Activated T-helper 17 cell treated with anti-CD3 and anti-CD28 coated beads, Interleukin-2, amount 50 U/mL, for 72 hours (primary cell): Measurements from ENCODE around the gene AHSG. TPM values are rescaled to one million over a fixed set of nuclear protein-coding genes. Genes with fewer than 3 reads are reported as not detected.

Experiments used
- ATAC-seq: fragments of 150-1000 bp; cut with Tn5 transposase; replicated peaks from 2 replicates; pipeline ENCODE4 v1.10.0; 2021; ENCODE audit warnings: mild to moderate bottlenecking, moderate library complexity
- H3K27ac Mint-ChIP-seq: one replicate; pipeline ENCODE4 v1.8.0; 2022; ENCODE audit warnings: mixed read lengths
- H3K27me3 Mint-ChIP-seq: one replicate; pipeline ENCODE4 v1.8.0; 2022; ENCODE audit warnings: mixed read lengths
- H3K36me3 Mint-ChIP-seq: one replicate; pipeline ENCODE4 v1.8.0; 2022; ENCODE audit warnings: low read depth, mild to moderate bottlenecking, mixed read lengths
- H3K4me1 Mint-ChIP-seq: one replicate; pipeline ENCODE4 v1.8.0; 2022; ENCODE audit warnings: mixed read lengths
- H3K4me3 Mint-ChIP-seq: one replicate; pipeline ENCODE4 v1.8.0; 2022; ENCODE audit warnings: mild to moderate bottlenecking, mixed read lengths
- H3K9me3 Mint-ChIP-seq: one replicate; pipeline ENCODE4 v1.8.0; 2022; ENCODE audit warnings: mixed read lengths
- total RNA-seq, 2 donors: library from RNA; stranded (reverse); gene quantifications; one replicate each; pipeline ENCODE4 v1.2.3, GENCODE V29; 2022

Gene AHSG
- total RNA-seq, 2 donors from 2014 or later, result not detected

GRCh38 chr3:186600896-186601295 is 12.0 kb upstream of the AHSG start:
- no peaks in the 10 kb centered on the region for H3K4me1 Mint-ChIP-seq

DNA sequence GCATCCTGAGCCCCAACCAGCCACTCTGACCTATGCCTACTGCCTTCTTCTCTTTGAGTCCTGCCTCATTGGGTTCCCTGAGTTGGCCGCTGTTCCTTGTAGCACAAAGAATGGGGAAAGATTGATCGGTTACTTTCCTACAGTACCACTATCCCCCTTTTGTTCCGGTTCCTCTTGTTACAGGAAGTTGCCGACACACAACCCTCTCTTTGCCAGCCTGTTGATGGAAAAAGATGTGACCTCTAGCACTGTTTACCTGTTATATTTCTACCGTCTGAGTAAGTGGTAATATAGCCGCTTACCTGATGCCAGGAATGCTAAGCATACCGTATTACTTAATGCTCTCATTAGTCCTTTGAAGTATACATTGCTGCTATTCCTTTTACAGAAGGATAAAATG is 9.7 kb upstream of the AHSG start:
- Mint-ChIP-seq H3K9me3 (no peaks in the 10 kb centered on the region), H3K27me3 (no peaks in the 10 kb centered on the region), H3K4me1 (no peaks in the 10 kb centered on the region), H3K4me3 (no peak overlapping the region), H3K27ac (no peak overlapping the region), H3K36me3 (no peaks in the 10 kb centered on the region)
- no peak for ATAC-seq

More at GRCh38 chr3:186600896-186601295, 12.0 kb upstream of the AHSG start:
- Mint-ChIP-seq H3K4me3 (no peak overlapping the region), H3K27ac (no peak overlapping the region), H3K9me3 (no peaks in the 10 kb centered on the region), H3K27me3 (no peaks in the 10 kb centered on the region), H3K36me3 (no peaks in the 10 kb centered on the region)
- ATAC-seq, result no peak

DNA sequence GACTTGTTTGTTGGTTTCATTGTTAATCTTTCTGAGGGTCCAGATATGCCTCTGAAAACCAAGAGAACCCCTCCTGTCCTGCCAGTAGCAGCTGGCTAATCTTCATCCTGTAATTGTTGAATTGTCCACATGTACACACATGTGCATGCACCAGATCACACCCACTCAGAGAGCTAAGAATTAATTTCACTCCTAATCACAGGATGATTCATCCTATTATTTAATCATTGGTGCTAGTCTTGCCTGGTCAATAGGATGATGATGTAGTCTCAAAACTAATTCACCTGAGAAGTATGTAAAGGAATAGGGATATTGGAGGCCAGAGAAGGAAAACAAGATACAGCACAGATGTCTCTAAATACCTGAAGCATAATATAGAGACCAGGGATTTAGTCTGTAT is 7.8 kb upstream of the AHSG start:
- Mint-ChIP-seq H3K27ac (no peak overlapping the region), H3K4me1 (no peaks in the 10 kb centered on the region), H3K9me3 (no peaks in the 10 kb centered on the region), H3K27me3 (no peaks in the 10 kb centered on the region), H3K36me3 (no peaks in the 10 kb centered on the region), H3K4me3 (no peak overlapping the region)
- no peak for ATAC-seq

GRCh38 chr3:186605561-186606545 is 7.0 kb upstream of the AHSG start:
- H3K27me3 Mint-ChIP-seq, result no peaks in the 10 kb centered on the region

GRCh38 chr3:186608624-186609215 is 4.1 kb upstream of the AHSG start:
- Mint-ChIP-seq H3K36me3 (no peaks in the 10 kb centered on the region), H3K27ac (no peak overlapping the region), H3K9me3 (no peaks in the 10 kb centered on the region), H3K4me3 (no peak overlapping the region), H3K4me1 (no peaks in the 10 kb centered on the region), H3K27me3 (peaks cover 3% of the 10 kb centered on the region)
- ATAC-seq, result no peak

More at GRCh38 chr3:186605561-186606545, 7.0 kb upstream of the AHSG start:
- Mint-ChIP-seq H3K4me3 (no peak overlapping the region), H3K36me3 (no peaks in the 10 kb centered on the region), H3K27ac (no peak overlapping the region), H3K4me1 (no peaks in the 10 kb centered on the region), H3K9me3 (no peaks in the 10 kb centered on the region)
- no peak for ATAC-seq

DNA sequence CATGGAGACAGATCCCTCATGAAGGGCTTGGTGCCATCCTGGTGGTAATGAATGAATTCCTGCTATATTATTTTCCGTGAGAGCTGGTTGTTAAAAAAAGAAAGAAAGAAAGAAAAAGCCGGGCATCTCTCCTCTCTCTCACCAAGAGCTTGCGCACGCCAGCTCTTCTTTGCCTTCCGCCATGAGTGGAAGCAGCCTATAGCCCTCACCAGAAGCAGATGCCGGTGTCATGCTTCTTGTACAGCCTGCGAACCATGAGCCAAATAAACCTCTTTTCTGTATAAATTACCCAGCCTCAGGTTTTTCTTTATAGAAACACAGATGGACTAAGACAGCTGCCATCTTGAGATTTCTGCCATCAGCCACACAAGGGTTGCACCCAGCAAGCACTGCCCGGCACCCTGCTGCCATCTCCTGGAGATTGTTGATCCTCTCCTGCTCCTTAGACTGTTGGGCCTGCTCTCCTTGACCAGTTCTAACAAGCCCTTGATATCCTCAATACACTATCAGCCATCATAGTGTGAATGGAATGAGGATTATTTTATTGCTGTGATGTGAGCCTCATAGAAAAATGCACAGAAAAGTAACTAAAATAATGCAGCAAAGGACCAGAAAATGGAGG is 3.5 kb upstream of the AHSG start:
- H3K4me1 Mint-ChIP-seq, result peaks cover 3% of the 10 kb centered on the region
- no peak overlapping the region for H3K4me3 Mint-ChIP-seq
- H3K27ac Mint-ChIP-seq, result no peak overlapping the region
- H3K27me3 Mint-ChIP-seq, result peaks cover 3% of the 10 kb centered on the region
- ATAC-seq, result peak; percentile 37
- no peaks in the 10 kb centered on the region for H3K9me3 Mint-ChIP-seq
- no peaks in the 10 kb centered on the region for H3K36me3 Mint-ChIP-seq

DNA sequence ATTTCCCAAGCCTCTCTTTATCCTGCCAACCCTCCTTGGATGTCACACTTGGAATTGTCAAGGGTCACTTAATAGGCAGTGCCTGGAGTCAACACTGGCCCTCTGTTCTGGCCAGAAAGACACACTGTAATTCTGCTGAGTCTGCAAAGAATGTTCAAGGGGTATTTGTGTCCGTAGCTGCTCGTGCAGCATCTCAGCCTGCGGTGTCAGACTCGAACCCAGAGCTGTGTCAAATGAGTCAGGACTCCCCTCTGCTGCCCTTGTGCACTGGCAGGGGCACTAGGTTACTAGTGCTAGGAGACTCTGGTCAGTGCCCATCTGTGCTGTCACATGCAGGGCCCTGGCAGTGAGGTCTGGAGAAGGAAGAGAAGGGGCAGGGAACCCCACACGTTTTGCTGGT is 795 bp upstream of the AHSG start:
- Mint-ChIP-seq H3K36me3 (no peaks in the 10 kb centered on the region), H3K27me3 (peaks cover 7% of the 10 kb centered on the region), H3K4me3 (no peak overlapping the region), H3K9me3 (no peaks in the 10 kb centered on the region), H3K4me1 (peaks cover 12% of the 10 kb centered on the region), H3K27ac (no peak overlapping the region)
- no peak for ATAC-seq

GRCh38 chr3:186613637-186614265 is 891 bp downstream of the AHSG start:
- no peak for ATAC-seq
- Mint-ChIP-seq H3K4me3 (peak overlapping the region; percentile 63), H3K4me1 (peaks cover 15% of the 10 kb centered on the region), H3K27me3 (peaks cover 22% of the 10 kb centered on the region), H3K27ac (peak overlapping the region; percentile 1), H3K36me3 (no peaks in the 10 kb centered on the region), H3K9me3 (no peaks in the 10 kb centered on the region)

GRCh38 chr3:186614266-186614596 is 1.4 kb downstream of the AHSG start:
- peak overlapping the region; percentile 63 for H3K4me3 Mint-ChIP-seq

GRCh38 chr3:186614597-186615483 is 2.0 kb downstream of the AHSG start:
- Mint-ChIP-seq H3K36me3 (no peaks in the 10 kb centered on the region), H3K4me1 (peaks cover 15% of the 10 kb centered on the region), H3K4me3 (peak overlapping the region; percentile 63), H3K9me3 (no peaks in the 10 kb centered on the region), H3K27me3 (peaks cover 22% of the 10 kb centered on the region), H3K27ac (peak overlapping the region; percentile 1)
- peak; percentile 41 for ATAC-seq

More at GRCh38 chr3:186614266-186614596, 1.4 kb downstream of the AHSG start:
- H3K27me3 Mint-ChIP-seq, result peaks cover 22% of the 10 kb centered on the region
- ATAC-seq, result no peak
- H3K36me3 Mint-ChIP-seq, result no peaks in the 10 kb centered on the region
- H3K9me3 Mint-ChIP-seq, result no peaks in the 10 kb centered on the region
- H3K27ac Mint-ChIP-seq, result peak overlapping the region; percentile 1
- peaks cover 15% of the 10 kb centered on the region for H3K4me1 Mint-ChIP-seq

DNA sequence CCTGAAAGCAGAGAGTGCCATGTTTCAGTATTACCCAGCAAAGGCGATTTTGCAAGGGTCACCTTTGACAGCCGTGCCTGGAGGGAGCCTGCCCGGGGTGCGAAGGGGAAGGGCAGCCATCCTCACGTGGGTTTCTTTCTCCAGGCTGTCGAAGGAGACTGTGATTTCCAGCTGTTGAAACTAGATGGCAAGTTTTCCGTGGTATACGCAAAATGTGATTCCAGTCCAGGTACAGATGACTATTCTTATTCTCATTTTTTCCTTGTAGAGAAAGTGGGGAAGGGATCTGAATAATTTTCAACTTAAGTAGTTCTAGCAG is 3.4 kb downstream of the AHSG start:
- Mint-ChIP-seq H3K36me3 (no peaks in the 10 kb centered on the region), H3K4me1 (peaks cover 15% of the 10 kb centered on the region), H3K4me3 (peak overlapping the region; percentile 75), H3K27ac (no peak overlapping the region), H3K9me3 (no peaks in the 10 kb centered on the region), H3K27me3 (peaks cover 22% of the 10 kb centered on the region)
- ATAC-seq, result no peak

DNA sequence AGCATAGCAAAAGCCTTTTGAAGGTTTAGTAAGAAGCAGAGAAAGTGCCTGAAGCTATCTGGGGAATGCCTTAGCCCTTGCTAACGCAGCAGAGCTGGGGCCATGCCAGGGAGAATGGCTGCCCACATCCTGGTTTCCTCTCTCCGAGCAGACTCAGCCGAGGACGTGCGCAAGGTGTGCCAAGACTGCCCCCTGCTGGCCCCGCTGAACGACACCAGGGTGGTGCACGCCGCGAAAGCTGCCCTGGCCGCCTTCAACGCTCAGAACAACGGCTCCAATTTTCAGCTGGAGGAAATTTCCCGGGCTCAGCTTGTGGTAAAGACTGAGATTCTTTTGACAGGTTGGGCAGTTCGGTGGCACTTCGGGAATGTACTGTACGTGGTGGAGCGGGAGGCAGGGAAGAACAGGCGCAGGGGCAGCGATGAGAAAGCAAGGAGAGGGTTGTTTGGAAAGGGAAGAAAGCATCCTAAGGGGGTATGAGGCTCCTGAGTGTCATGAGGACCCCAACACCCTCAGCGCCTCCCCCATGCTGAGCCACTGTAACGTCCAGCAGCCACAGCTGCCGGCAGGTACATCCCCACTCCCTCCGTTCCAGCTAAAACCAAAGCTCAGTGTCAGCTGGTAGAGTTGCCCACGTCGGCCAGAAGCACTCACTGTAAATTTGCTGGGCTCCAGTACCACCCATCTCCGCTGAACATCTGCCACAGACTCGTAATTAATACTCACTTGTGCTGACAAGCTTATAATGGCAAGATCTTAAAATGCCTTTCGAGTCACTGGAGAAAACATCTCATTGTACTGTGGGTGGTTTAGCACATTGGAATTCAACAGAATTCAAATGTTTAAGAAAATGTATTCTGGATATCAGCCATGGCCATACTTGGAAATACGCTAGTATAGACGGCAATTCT is 4.4 kb downstream of the AHSG start:
- ATAC-seq, result peak; percentile 99
- peak overlapping the region; percentile 75 for H3K4me3 Mint-ChIP-seq
- peaks cover 27% of the 10 kb centered on the region for H3K27me3 Mint-ChIP-seq
- H3K27ac Mint-ChIP-seq, result peak overlapping the region; percentile 36
- H3K36me3 Mint-ChIP-seq, result no peaks in the 10 kb centered on the region
- H3K4me1 Mint-ChIP-seq, result peaks cover 15% of the 10 kb centered on the region
- H3K9me3 Mint-ChIP-seq, result no peaks in the 10 kb centered on the region

DNA sequence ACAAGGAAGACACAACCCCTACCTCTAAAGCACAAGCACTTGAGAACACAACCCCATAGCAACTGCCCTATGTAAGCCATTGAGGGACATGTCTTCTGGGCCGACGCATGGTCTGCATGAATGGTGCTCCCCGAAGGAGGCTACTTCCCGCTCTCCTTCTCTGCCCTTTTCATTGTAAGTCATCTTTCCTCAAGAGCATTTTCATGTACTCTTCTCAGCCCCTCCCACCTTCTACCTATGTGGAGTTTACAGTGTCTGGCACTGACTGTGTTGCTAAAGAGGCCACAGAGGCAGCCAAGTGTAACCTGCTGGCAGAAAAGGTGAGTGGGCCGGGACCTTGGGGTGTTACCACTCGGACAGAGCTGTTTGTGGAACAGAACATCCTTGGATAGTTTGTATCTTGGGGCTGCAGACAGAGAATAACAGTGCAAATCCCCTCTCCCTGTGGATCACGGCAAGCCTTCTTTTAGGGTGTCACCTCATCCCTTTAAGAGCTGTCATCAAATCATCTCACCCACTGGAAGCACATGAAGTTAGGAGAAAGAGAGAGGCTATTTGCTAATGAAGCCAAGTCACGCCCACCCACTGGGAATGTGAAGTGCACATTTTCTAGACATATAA is 5.6 kb downstream of the AHSG start:
- no peaks in the 10 kb centered on the region for H3K36me3 Mint-ChIP-seq
- no peak for ATAC-seq
- no peak overlapping the region for H3K27ac Mint-ChIP-seq
- peaks cover 15% of the 10 kb centered on the region for H3K4me1 Mint-ChIP-seq
- no peaks in the 10 kb centered on the region for H3K9me3 Mint-ChIP-seq
- H3K27me3 Mint-ChIP-seq, result peaks cover 32% of the 10 kb centered on the region
- H3K4me3 Mint-ChIP-seq, result peak overlapping the region; percentile 75
